CD14-positive monocyte (primary cell): ENCODE measurements around the gene TSGA10IP. TPM values are rescaled to one million over a fixed set of nuclear protein-coding genes. Genes with fewer than 3 reads are reported as not detected.
A peak's percentile ranks its signal among the peaks of the same experiment; 100 is the strongest.

ENCODE experiments used
- DNase-seq, 3 donors: peaks; one replicate each; pipeline ENCODE4 v3.0.0-alpha.2; 2011 to 2022
- H2AFZ ChIP-seq: 2 replicates; pipeline ENCODE4 v1.6.0; 2012; ENCODE audit warnings: mild to moderate bottlenecking, low read depth, low read length, inconsistent platforms; ENCODE audit not compliant: insufficient read depth, poor library complexity, severe bottlenecking
- H3K27ac ChIP-seq, 2 donors: 1 replicate in 1 of 2; 2 replicates in 1 of 2; pipeline ENCODE4 v1.5.1; 2012 to 2013; ENCODE audit warnings: low read length in 2 of 2, control low read depth in 1 of 2, inconsistent platforms in 1 of 2, low read depth in 1 of 2, mild to moderate bottlenecking in 1 of 2
- H3K27me3 ChIP-seq, 2 donors: one replicate each; pipeline versions ENCODE4 v1.6.0 to v1.6.1; 2011 to 2013; ENCODE audit warnings: low read length in 2 of 2; ENCODE audit not compliant: control insufficient read depth in 2 of 2, insufficient read depth in 2 of 2
- H3K36me3 ChIP-seq, 2 donors: replicated peaks in 1 of 2; 1 replicate in 1 of 2; 2 replicates in 1 of 2; pipeline versions ENCODE4 v1.5.1 to v1.6.1; 2012 to 2013; ENCODE audit warnings: low read length in 2 of 2, control low read depth in 1 of 2, inconsistent platforms in 1 of 2, mild to moderate bottlenecking in 1 of 2; ENCODE audit not compliant: insufficient read depth in 2 of 2, control insufficient read depth in 1 of 2
- H3K4me1 ChIP-seq, 2 donors: 1 replicate in 1 of 2; 2 replicates in 1 of 2; pipeline versions ENCODE4 v1.5.1 to v1.6.1; 2012 to 2013; ENCODE audit warnings: low read length in 2 of 2, control low read depth in 1 of 2, inconsistent platforms in 1 of 2, mild to moderate bottlenecking in 1 of 2, moderate library complexity in 1 of 2; ENCODE audit not compliant: insufficient read depth in 2 of 2, control insufficient read depth in 1 of 2
- H3K4me2 ChIP-seq: replicated peaks from 2 replicates; pipeline ENCODE3; 2012; ENCODE audit warnings: low read length, moderate library complexity, mild to moderate bottlenecking; ENCODE audit not compliant: poor library complexity, severe bottlenecking; ENCODE audit errors: extremely low read depth
- H3K4me3 ChIP-seq, 3 experiments: fragments of 200-600 bp in 1 of 3; sonication (generic) in 1 of 3; replicated peaks in 1 of 3; 1 replicate in 2 of 3; 2 replicates in 1 of 3; pipeline ENCODE4 v1.5.1; 2011 to 2013; ENCODE audit warnings: low read length in 3 of 3, mild to moderate bottlenecking in 3 of 3, control low read depth in 2 of 3, low read depth in 2 of 3, inconsistent platforms in 1 of 3, moderate library complexity in 1 of 3
- H3K79me2 ChIP-seq: 2 replicates; pipeline ENCODE4 v1.6.0; 2012; ENCODE audit warnings: mild to moderate bottlenecking, control low read depth, inconsistent platforms, low read length, moderate library complexity; ENCODE audit not compliant: insufficient read depth
- H3K9ac ChIP-seq: 2 replicates; pipeline ENCODE4 v1.6.0; 2017; ENCODE audit warnings: low read length, mild to moderate bottlenecking; ENCODE audit not compliant: insufficient read depth, poor library complexity, severe bottlenecking
- H3K9me3 ChIP-seq, 2 donors: replicated peaks in 1 of 2; 1 replicate in 1 of 2; 2 replicates in 1 of 2; pipeline versions ENCODE4 v1.5.1 to v1.6.1; 2012 to 2013; ENCODE audit warnings: low read length in 2 of 2, control low read depth in 1 of 2; ENCODE audit not compliant: control insufficient read depth in 1 of 2, insufficient read depth in 1 of 2
- H4K20me1 ChIP-seq: 2 replicates; pipeline ENCODE4 v1.6.0; 2012; ENCODE audit warnings: mild to moderate bottlenecking, low read length, control low read depth, moderate library complexity; ENCODE audit not compliant: insufficient read depth
- H3K27ac Mint-ChIP-seq, 7 donors: one replicate each; pipeline ENCODE4 v1.8.0; 2020; ENCODE audit warnings: mild to moderate bottlenecking in 7 of 7, mixed read lengths in 7 of 7, moderate library complexity in 6 of 7, inconsistent platforms in 2 of 7
- H3K27me3 Mint-ChIP-seq, 3 donors: one replicate each; pipeline ENCODE4 v1.8.0; 2021 to 2022; ENCODE audit warnings: low read depth in 3 of 3, mild to moderate bottlenecking in 3 of 3, mixed read lengths in 3 of 3, moderate library complexity in 3 of 3, inconsistent platforms in 1 of 3
- H3K36me3 Mint-ChIP-seq, 2 donors: one replicate each; pipeline ENCODE4 v1.8.0; 2020; ENCODE audit warnings: mixed read lengths in 2 of 2, inconsistent platforms in 1 of 2, mild to moderate bottlenecking in 1 of 2
- H3K4me1 Mint-ChIP-seq: one replicate; pipeline ENCODE4 v1.8.0; 2020; ENCODE audit warnings: mild to moderate bottlenecking, mixed read lengths
- H3K4me3 Mint-ChIP-seq, 2 donors: one replicate each; pipeline ENCODE4 v1.8.0; 2020; ENCODE audit warnings: mild to moderate bottlenecking in 2 of 2, mixed read lengths in 2 of 2, moderate library complexity in 1 of 2
- H3K9me3 Mint-ChIP-seq, 7 donors: one replicate each; pipeline ENCODE4 v1.8.0; 2020 to 2022; ENCODE audit warnings: mixed read lengths in 7 of 7, mild to moderate bottlenecking in 6 of 7, moderate library complexity in 6 of 7, inconsistent platforms in 2 of 7
- CTCF ChIP-seq: fragments of 200-600 bp; IDR thresholded peaks from one replicate; pipeline ENCODE4 v1.8.0; 2022; ENCODE audit warnings: antibody characterized with exemption, mild to moderate bottlenecking
- WGBS: methylation state at CpG from one replicate; pipeline ENCODE4 v1.1.5; 2013; ENCODE audit warnings: missing lambda C conversion rate; ENCODE audit not compliant: insufficient coverage; 5-methylcytosine and 5-hydroxymethylcytosine counted together
- intact Hi-C, 2 donors: fragments of 100-400 bp; cut with micrococcal nuclease; formaldehyde crosslinking; loops; one replicate each; pipeline versions ENCODE4 v1.15.0 to v1.15.1; 2023
- polyA plus RNA-seq, 3 donors: library from polyadenylated mRNA; depleted of rRNA in 1 of 3; unstranded in 2 of 3; stranded (reverse) in 1 of 3; fragments of 300-500 nt in 2 of 3; fragments of >200 nt in 1 of 3; fragmentation: Illumina TruSeq in 2 of 3; gene quantifications; 1 replicate in 2 of 3; 2 replicates in 1 of 3; pipeline ENCODE4 v1.2.3, GENCODE V29; 2012 to 2021

TSGA10IP gene
- polyA plus RNA-seq, 3 donors: 0.67 to 0.71 TPM; not detected in 1

DNA sequence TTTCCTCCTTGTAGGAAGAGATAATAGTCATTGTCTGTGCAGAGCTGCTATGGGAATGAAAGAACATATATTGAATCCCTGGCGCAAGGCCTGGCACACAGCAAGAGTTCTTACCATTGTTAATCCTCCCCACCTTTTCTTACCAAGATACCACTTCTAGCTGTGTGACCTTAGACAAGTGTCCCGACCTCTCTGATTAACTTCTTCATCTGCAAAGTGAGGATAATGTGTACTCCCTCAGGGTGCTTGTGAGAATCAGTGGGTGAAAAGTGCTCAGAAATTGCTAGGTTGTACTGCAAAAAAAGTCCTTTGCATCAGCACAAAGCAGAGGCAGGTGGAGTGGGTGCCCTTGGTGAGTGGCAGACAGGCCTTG is 62.8 kb downstream of the TSGA10IP start:
- H3K9ac ChIP-seq: no peak overlapping the region
- TF ChIP-seq CTCF: no peak
- no peak overlapping the region for H3K4me2 ChIP-seq
- WGBS: no CpG with 5 or more reads among the region's 2 CpGs
- H3K9me3 Mint-ChIP-seq: peaks cover 0 to 5% (median 2%) of the 10 kb centered on the region in 7 donors
- no peak overlapping the region for H3K27ac Mint-ChIP-seq
- intact Hi-C loops: no loop called here
- peaks cover 11 to 30% of the 10 kb centered on the region in 2 donors for H3K36me3 Mint-ChIP-seq
- peaks cover 10 to 26% of the 10 kb centered on the region in 2 donors for H3K36me3 ChIP-seq
- H3K4me3 Mint-ChIP-seq: no peak overlapping the region
- H3K27me3 ChIP-seq: peaks cover 14 to 23% of the 10 kb centered on the region in 2 donors
- peaks cover 12% of the 10 kb centered on the region for H3K79me2 ChIP-seq
- H3K27ac ChIP-seq: no peak overlapping the region
- H3K4me1 ChIP-seq: peaks cover 20 to 23% of the 10 kb centered on the region in 2 donors
- H3K9me3 ChIP-seq: no peaks in the 10 kb centered on the region
- no peak overlapping the region for H2AFZ ChIP-seq
- H3K4me1 Mint-ChIP-seq: peaks cover 22% of the 10 kb centered on the region
- DNase-seq: no peak
- peaks cover under 1% of the 10 kb centered on the region for H4K20me1 ChIP-seq
- no peak overlapping the region for H3K4me3 ChIP-seq
- peaks cover 22 to 34% (median 33%) of the 10 kb centered on the region in 3 donors for H3K27me3 Mint-ChIP-seq

DNA sequence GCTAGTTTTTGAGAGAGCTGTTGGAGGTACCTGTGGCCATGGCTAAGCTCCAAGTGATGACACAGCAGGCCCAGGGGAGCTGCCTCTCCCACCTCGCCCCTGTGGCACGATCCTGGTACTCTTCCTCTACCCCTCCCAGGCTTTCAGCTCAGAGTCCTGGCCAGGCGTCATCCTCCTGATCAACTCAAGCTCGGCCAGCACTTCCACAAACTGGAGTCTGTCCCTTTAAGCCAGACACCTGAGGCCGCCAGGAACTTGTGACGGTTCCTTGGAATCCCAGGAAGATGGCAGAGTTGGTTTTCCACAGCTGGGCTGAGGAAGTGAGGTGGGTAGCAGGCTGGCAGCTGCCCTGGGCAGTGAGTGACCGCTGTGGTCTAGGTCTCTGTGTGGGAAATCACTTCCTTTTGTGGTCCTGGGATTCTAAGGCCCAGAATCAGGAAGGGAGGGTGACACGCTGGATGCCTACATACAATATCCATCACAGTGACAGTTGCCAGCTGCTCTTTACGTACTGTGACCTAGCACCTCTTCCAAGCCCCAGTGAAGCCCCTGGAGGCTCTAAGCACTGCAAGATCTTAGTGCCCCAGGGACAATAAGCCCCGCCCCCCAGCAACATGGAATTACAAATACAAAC is 63.3 kb downstream of the TSGA10IP start:
- 54% methylated on average over 7 of the region's 10 CpGs for WGBS
- no peak for TF ChIP-seq CTCF
- no peak overlapping the region for H3K27ac Mint-ChIP-seq

More for the DNA sequence above, 63.3 kb downstream of the TSGA10IP start:
- peaks cover 0 to 5% (median 2%) of the 10 kb centered on the region in 7 donors for H3K9me3 Mint-ChIP-seq
- H3K36me3 Mint-ChIP-seq: peaks cover 10 to 28% of the 10 kb centered on the region in 2 donors
- H3K4me1 Mint-ChIP-seq: peaks cover 22% of the 10 kb centered on the region
- DNase-seq: no peak
- H3K79me2 ChIP-seq: peaks cover 7% of the 10 kb centered on the region
- H3K36me3 ChIP-seq: peaks cover 10 to 26% of the 10 kb centered on the region in 2 donors
- H3K4me3 Mint-ChIP-seq: no peak overlapping the region
- H4K20me1 ChIP-seq: no peaks in the 10 kb centered on the region
- peaks cover 21 to 23% of the 10 kb centered on the region in 2 donors for H3K4me1 ChIP-seq
- no peak overlapping the region for H3K27ac ChIP-seq
- no peak overlapping the region for H3K4me3 ChIP-seq
- peaks cover 22 to 35% (median 34%) of the 10 kb centered on the region in 3 donors for H3K27me3 Mint-ChIP-seq
- no peak overlapping the region for H3K9ac ChIP-seq
- intact Hi-C loops: no loop called here
- H3K4me2 ChIP-seq: no peak overlapping the region
- H3K27me3 ChIP-seq: peaks cover 14 to 23% of the 10 kb centered on the region in 2 donors
- no peaks in the 10 kb centered on the region for H3K9me3 ChIP-seq
- peak overlapping the region; percentile 23 for H2AFZ ChIP-seq

Other genes starting within 250 kb of the TSGA10IP start
- gene KAT5, start 233.2 kb upstream of the TSGA10IP start, polyA plus RNA-seq: 10 to 100 TPM; 32.5 to 48.7 (median 33.1) TPM
- gene RNASEH2C, start 224.7 kb upstream of the TSGA10IP start, polyA plus RNA-seq: 100 to 1,000 TPM in 1 of 3 donors, 10 to 100 TPM in 2; 33.3 to 131 (median 95.2) TPM
- 10 to 100 TPM; 33.7 to 46.4 (median 35.1) TPM for gene AP5B1, start 164.5 kb upstream of the TSGA10IP start, polyA plus RNA-seq
- under 1 TPM in 1 of 3 donors, not detected in 2; 0.08 TPM for gene OVOL1, start 158.4 kb upstream of the TSGA10IP start, polyA plus RNA-seq
- under 1 TPM; 0.07 to 0.40 (median 0.12) TPM for gene SNX32, start 111.5 kb upstream of the TSGA10IP start, polyA plus RNA-seq
- 1,000 to 10,000 TPM; 1,281 to 2,233 (median 1,889) TPM for gene CFL1, start 87.3 kb upstream of the TSGA10IP start, polyA plus RNA-seq
- 10 to 100 TPM; 15.0 to 87.5 (median 16.4) TPM for gene MUS81, start 85.0 kb upstream of the TSGA10IP start, polyA plus RNA-seq
- gene EFEMP2, start 72.7 kb upstream of the TSGA10IP start, polyA plus RNA-seq: 10 to 100 TPM in 1 of 3 donors, under 1 TPM in 1, not detected in 1; 0.44 to 14.7 TPM
- gene CTSW, start 65.6 kb upstream of the TSGA10IP start, polyA plus RNA-seq: 1 to 10 TPM in 1 of 3 donors, under 1 TPM in 2; 0.71 to 1.3 (median 0.78) TPM
- 100 to 1,000 TPM in 2 of 3 donors, 10 to 100 TPM in 1; 79.1 to 109 (median 101) TPM for gene FIBP, start 57.0 kb upstream of the TSGA10IP start, polyA plus RNA-seq
- 10 to 100 TPM; 20.8 to 35.2 (median 24.4) TPM for gene CCDC85B, start 54.8 kb upstream of the TSGA10IP start, polyA plus RNA-seq
- 10 to 100 TPM in 1 of 3 donors, 1 to 10 TPM in 2; 2.5 to 28.2 (median 2.5) TPM for gene FOSL1, start 45.1 kb upstream of the TSGA10IP start, polyA plus RNA-seq
- gene C11orf68, start 26.4 kb upstream of the TSGA10IP start, polyA plus RNA-seq: 10 to 100 TPM; 21.8 to 31.5 (median 22.8) TPM
- gene DRAP1, start 26.1 kb upstream of the TSGA10IP start, polyA plus RNA-seq: 10 to 100 TPM; 68.3 to 97.2 (median 72.1) TPM
- gene SART1, start 16.3 kb downstream of the TSGA10IP start, polyA plus RNA-seq: 10 to 100 TPM in 2 of 3 donors, 1 to 10 TPM in 1; 8.9 to 52.8 (median 16.1) TPM
- 10 to 100 TPM; 16.4 to 23.1 (median 18.2) TPM for gene EIF1AD, start 56.7 kb downstream of the TSGA10IP start, polyA plus RNA-seq
- 100 to 1,000 TPM in 2 of 3 donors, 10 to 100 TPM in 1; 79.9 to 175 (median 142) TPM for gene BANF1, start 57.0 kb downstream of the TSGA10IP start, polyA plus RNA-seq
- gene CST6, start 66.5 kb downstream of the TSGA10IP start, polyA plus RNA-seq: under 1 TPM in 1 of 3 donors, not detected in 2; 0.41 TPM
- gene CATSPER1, start 81.0 kb downstream of the TSGA10IP start, polyA plus RNA-seq: 10 to 100 TPM; 15.4 to 24.1 (median 22.0) TPM
- gene GAL3ST3, start 103.7 kb downstream of the TSGA10IP start, polyA plus RNA-seq: not detected
- gene SF3B2, start 106.9 kb downstream of the TSGA10IP start, polyA plus RNA-seq: 100 to 1,000 TPM in 1 of 3 donors, 10 to 100 TPM in 2; 32.1 to 107 (median 52.6) TPM
- gene PACS1, start 124.8 kb downstream of the TSGA10IP start, polyA plus RNA-seq: 10 to 100 TPM in 2 of 3 donors, 1 to 10 TPM in 1; 8.1 to 36.8 (median 12.4) TPM